ENCODE measurements around the gene HS6ST1. TPM values are rescaled to one million over a fixed set of nuclear protein-coding genes. Genes with fewer than 3 reads are reported as not detected.
A peak's percentile ranks its signal among the peaks of the same experiment; 100 is the strongest.

Gene HS6ST1
- total RNA-seq, 4 donors from 2014 or later, result 44.6 to 63.3 (median 53.5) TPM

GRCh38 chr2:128313931-128314347 lies 4.7 kb downstream of the HS6ST1 start:
- H3K36me3 ChIP-seq, result no peaks in the 10 kb centered on the region
- H3K27me3 ChIP-seq, result no peaks in the 10 kb centered on the region
- no peak overlapping the region for H3K4me3 ChIP-seq
- DNase-seq, result no peak
- no peak for TF ChIP-seq POLR2A (IDR thresholded peaks at IDR 0.05)
- no peak for TF ChIP-seq CTCF (IDR thresholded peaks at IDR 0.05 in 4 of 5, conservative IDR thresholded peaks at IDR 0.05 in 1 of 5)
- intact Hi-C loops (cut with DNase I; ENCODE audit: low total_unique reads) (loop anchor here (10.0 kb wide), 1 partner anchor 429 kb away; the partner anchor contains the start of gene AMMECR1L), in situ Hi-C loops (cut with MboI; ENCODE audit: low sequenced_read_pairs in 4 of 4) (loop anchor here in 1 of 4 donors (25.0 kb wide), 1 partner anchor 423 kb away; no protein-coding TSS in a partner anchor)
- no peak for ATAC-seq
- no peak overlapping the region for H3K27ac ChIP-seq
- no peaks in the 10 kb centered on the region for H3K9me3 ChIP-seq
- peaks cover 71 to 88% of the 10 kb centered on the region in 2 donors for H3K4me1 ChIP-seq

- ATAC-seq, result no peak
- H3K27me3 ChIP-seq, result no peaks in the 10 kb centered on the region
- no peak for TF ChIP-seq POLR2A (IDR thresholded peaks at IDR 0.05)
- no peak for TF ChIP-seq CTCF (IDR thresholded peaks at IDR 0.05 in 4 of 5, conservative IDR thresholded peaks at IDR 0.05 in 1 of 5)
- no peak for DNase-seq
- H3K36me3 ChIP-seq, result no peaks in the 10 kb centered on the region
- no peak overlapping the region for H3K4me3 ChIP-seq
- no peak overlapping the region for H3K27ac ChIP-seq
- intact Hi-C loops (cut with DNase I; ENCODE audit: low total_unique reads), result loop anchor here (10.0 kb wide), 1 partner anchor 428 kb away; the partner anchor contains the start of gene AMMECR1L
- H3K4me1 ChIP-seq, result peaks cover 78 to 94% of the 10 kb centered on the region in 2 donors
- in situ Hi-C loops (cut with MboI; ENCODE audit: low sequenced_read_pairs in 4 of 4), result loop anchor here in 1 of 4 donors (25.0 kb wide), 1 partner anchor 424 kb away; no protein-coding TSS in a partner anchor
- no peaks in the 10 kb centered on the region for H3K9me3 ChIP-seq
Observed at GRCh38 chr2:128313091-128313836, 5.4 kb downstream of the HS6ST1 start.

GRCh38 chr2:128312411-128312810 lies 6.3 kb downstream of the HS6ST1 start:
- Histone ChIP-seq H3K36me3 (no peaks in the 10 kb centered on the region), H3K9me3 (no peaks in the 10 kb centered on the region), H3K27ac (peak overlapping the region in 1 of 4 donors; percentile 52), H3K4me3 (no peak overlapping the region), H3K27me3 (no peaks in the 10 kb centered on the region), H3K4me1 (peaks cover 84 to 95% of the 10 kb centered on the region in 2 donors)
- in situ Hi-C loops (cut with MboI; ENCODE audit: low sequenced_read_pairs in 4 of 4), result loop anchor here in 1 of 4 donors (25.0 kb wide), 1 partner anchor 425 kb away; no protein-coding TSS in a partner anchor
- TF ChIP-seq CTCF (IDR thresholded peaks at IDR 0.05 in 4 of 5, conservative IDR thresholded peaks at IDR 0.05 in 1 of 5) (no peak), POLR2A (IDR thresholded peaks at IDR 0.05) (no peak)
- no peak for DNase-seq
- ATAC-seq, result no peak
- intact Hi-C loops (cut with DNase I; ENCODE audit: low total_unique reads), result loop anchor here (10.0 kb wide), 1 partner anchor 428 kb away; the partner anchor contains the start of gene AMMECR1L

- ATAC-seq (no peak), DNase-seq (no peak)
- Histone ChIP-seq H3K4me1 (peaks cover 87 to 92% of the 10 kb centered on the region in 2 donors), H3K9me3 (no peaks in the 10 kb centered on the region), H3K27ac (peak overlapping the region in 1 of 4 donors; percentile 52), H3K4me3 (no peak overlapping the region), H3K27me3 (no peaks in the 10 kb centered on the region), H3K36me3 (no peaks in the 10 kb centered on the region)
- in situ Hi-C loops (cut with MboI; ENCODE audit: low sequenced_read_pairs in 4 of 4) (loop anchor here in 1 of 4 donors (25.0 kb wide), 1 partner anchor 425 kb away; no protein-coding TSS in a partner anchor), intact Hi-C loops (cut with DNase I; ENCODE audit: low total_unique reads) (loop anchor here (10.0 kb wide), 1 partner anchor 427 kb away; the partner anchor contains the start of gene AMMECR1L)
- TF ChIP-seq CTCF (IDR thresholded peaks at IDR 0.05 in 4 of 5, conservative IDR thresholded peaks at IDR 0.05 in 1 of 5) (no peak), POLR2A (IDR thresholded peaks at IDR 0.05) (no peak)
Observed at GRCh38 chr2:128311755-128312341, 6.8 kb downstream of the HS6ST1 start.
